Upper lobe of left lung (tissue), 6 donors: ENCODE results near the gene CDH13. TPM values are rescaled to one million over a fixed set of nuclear protein-coding genes. Genes with fewer than 3 reads are reported as not detected.
"Not testable (repeated sequence)": the region's sequence is repeated elsewhere in the genome, so short reads cannot be mapped to it uniquely, and the experiment has no call there.

Experiments used
- ATAC-seq, 2 donors: fragments of 200-7000 bp; cut with Tn5 transposase; one replicate each; pipeline ENCODE4 v1.9.1; 2022; ENCODE audit warnings: mild to moderate bottlenecking in 2 of 2, moderate library complexity in 2 of 2; ENCODE audit not compliant: low FRiP score in 2 of 2
- DNase-seq, 2 donors: peaks; one replicate each; pipeline ENCODE4 v3.0.0-alpha.2; 2019 to 2020
- H3K27ac ChIP-seq, 4 donors: fragments of 200-600 bp; sonication (generic); one replicate each; pipeline ENCODE4 v1.5.1; 2016 to 2019
- H3K27me3 ChIP-seq, 4 donors: fragments of 200-600 bp; sonication (generic); one replicate each; pipeline ENCODE4 v1.5.1; 2017 to 2019
- H3K36me3 ChIP-seq, 4 donors: fragments of 200-600 bp; sonication (generic); one replicate each; pipeline ENCODE4 v1.5.1; 2016 to 2019
- H3K4me1 ChIP-seq, 4 donors: fragments of 200-600 bp; sonication (generic); one replicate each; pipeline ENCODE4 v1.5.1; 2018 to 2019
- H3K4me3 ChIP-seq, 4 donors: fragments of 200-600 bp; sonication (generic); one replicate each; pipeline ENCODE4 v1.5.1; 2017 to 2019; ENCODE audit warnings: mild to moderate bottlenecking in 2 of 4, moderate library complexity in 1 of 4
- H3K9me3 ChIP-seq, 4 donors: fragments of 200-600 bp; sonication (generic); one replicate each; pipeline ENCODE4 v1.5.1; 2018 to 2019
- EP300 ChIP-seq, 4 donors: sonication (generic); formaldehyde crosslinking; IDR thresholded peaks; one replicate each; pipeline ENCODE4 v1.5.1; 2017; ENCODE audit warnings: antibody characterized with exemption in 4 of 4, control low read depth in 2 of 4
- POLR2A ChIP-seq, 4 donors: fragments of 450-650 bp; IDR thresholded peaks; one replicate each; pipeline ENCODE4 v1.5.1; 2016 to 2017; ENCODE audit warnings: antibody characterized with exemption in 4 of 4, mild to moderate bottlenecking in 2 of 4
- POLR2AphosphoS5 ChIP-seq, 2 donors: sonication (generic); formaldehyde crosslinking; IDR thresholded peaks; one replicate each; pipeline ENCODE4 v1.5.1; 2017; ENCODE audit warnings: antibody characterized with exemption in 2 of 2
- WGBS, 2 donors: methylation state at CpG; one replicate each; pipeline ENCODE4 v1.1.5; 2017 to 2018; 5-methylcytosine and 5-hydroxymethylcytosine counted together
- total RNA-seq, 6 donors: library from RNA; depleted of rRNA in 4 of 6; stranded (reverse); fragments of >200 nt in 4 of 6; gene quantifications; one replicate each; pipeline versions ENCODE4 v1.1.0 to v1.2.1, GENCODE V29; 2016 to 2021
- TF ChIP-seq, protein P1 (sequence below), 6 experiments: fragments of 450-650 bp in 4 of 6; fragments of 200-600 bp in 2 of 6; sonication (generic) in 2 of 6; IDR thresholded peaks; one replicate each; pipeline ENCODE4 v1.5.1; 2016 to 2019; ENCODE audit warnings: antibody characterized with exemption in 6 of 6
- donor health status: DM: no; HTN: no; CAD: no; lungs with moderate emphysema.
- donor health status: DM: no; HTN: yes; CAD: no; lungs with severe emphysema.

Gene CDH13
- total RNA-seq, 6 donors from 2014 or later = 11.3 to 39.8 (median 19.9) TPM

DNA sequence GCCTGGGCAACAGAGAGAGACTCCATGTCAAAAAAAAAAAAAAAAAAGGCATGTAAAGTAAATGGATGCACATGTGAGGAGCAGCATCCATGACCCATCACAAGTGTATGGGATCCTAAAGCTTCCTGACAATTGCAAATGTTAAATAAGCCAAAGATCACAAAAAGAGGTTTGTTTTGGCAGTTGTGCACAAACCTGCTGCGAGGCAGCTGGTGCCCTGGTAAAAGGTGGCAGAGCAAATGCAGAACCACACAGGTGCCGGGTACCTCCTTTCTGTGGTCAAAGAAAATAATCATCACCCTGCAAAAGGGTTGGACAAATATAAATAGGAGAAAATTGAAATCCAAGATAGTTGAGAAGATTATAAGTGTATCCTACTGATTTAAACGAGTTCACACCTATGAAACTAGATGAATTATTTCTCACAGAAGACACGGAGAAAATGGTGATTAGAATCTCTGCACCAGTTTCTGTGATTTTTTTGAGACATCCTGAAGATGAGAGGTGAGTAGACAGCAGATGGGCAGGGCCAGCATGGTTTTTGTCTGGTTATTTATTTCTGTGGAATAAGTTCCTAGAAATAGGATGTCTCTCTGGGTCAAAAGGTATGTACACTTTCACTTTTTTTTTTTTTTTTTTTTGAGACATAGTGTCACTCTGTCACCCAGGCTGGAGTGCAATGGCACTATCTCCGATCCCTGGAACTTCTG, 291.3 kb downstream of the CDH13 start:
- TF ChIP-seq POLR2AphosphoS5 (IDR thresholded peaks at IDR 0.05) = no peak
- no peak for TF ChIP-seq POLR2A (IDR thresholded peaks at IDR 0.05)
- TF ChIP-seq EP300 (IDR thresholded peaks at IDR 0.05) = no peak
- TF ChIP-seq, protein P1, sequence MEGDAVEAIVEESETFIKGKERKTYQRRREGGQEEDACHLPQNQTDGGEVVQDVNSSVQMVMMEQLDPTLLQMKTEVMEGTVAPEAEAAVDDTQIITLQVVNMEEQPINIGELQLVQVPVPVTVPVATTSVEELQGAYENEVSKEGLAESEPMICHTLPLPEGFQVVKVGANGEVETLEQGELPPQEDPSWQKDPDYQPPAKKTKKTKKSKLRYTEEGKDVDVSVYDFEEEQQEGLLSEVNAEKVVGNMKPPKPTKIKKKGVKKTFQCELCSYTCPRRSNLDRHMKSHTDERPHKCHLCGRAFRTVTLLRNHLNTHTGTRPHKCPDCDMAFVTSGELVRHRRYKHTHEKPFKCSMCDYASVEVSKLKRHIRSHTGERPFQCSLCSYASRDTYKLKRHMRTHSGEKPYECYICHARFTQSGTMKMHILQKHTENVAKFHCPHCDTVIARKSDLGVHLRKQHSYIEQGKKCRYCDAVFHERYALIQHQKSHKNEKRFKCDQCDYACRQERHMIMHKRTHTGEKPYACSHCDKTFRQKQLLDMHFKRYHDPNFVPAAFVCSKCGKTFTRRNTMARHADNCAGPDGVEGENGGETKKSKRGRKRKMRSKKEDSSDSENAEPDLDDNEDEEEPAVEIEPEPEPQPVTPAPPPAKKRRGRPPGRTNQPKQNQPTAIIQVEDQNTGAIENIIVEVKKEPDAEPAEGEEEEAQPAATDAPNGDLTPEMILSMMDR (IDR thresholded peaks at IDR 0.05) = no peak
- no peak for ATAC-seq
- Histone ChIP-seq H3K27me3 (no peaks in the 10 kb centered on the region), H3K4me1 (no peaks in the 10 kb centered on the region), H3K36me3 (no peaks in the 10 kb centered on the region), H3K9me3 (peaks cover 0 to 6% (median 2%) of the 10 kb centered on the region in 4 donors), H3K27ac (no peak overlapping the region), H3K4me3 (no peak overlapping the region)
- 70 to 85% methylated on average over 5 of the region's 5 CpGs for WGBS, 2 donors
- DNase-seq = no peak

DNA sequence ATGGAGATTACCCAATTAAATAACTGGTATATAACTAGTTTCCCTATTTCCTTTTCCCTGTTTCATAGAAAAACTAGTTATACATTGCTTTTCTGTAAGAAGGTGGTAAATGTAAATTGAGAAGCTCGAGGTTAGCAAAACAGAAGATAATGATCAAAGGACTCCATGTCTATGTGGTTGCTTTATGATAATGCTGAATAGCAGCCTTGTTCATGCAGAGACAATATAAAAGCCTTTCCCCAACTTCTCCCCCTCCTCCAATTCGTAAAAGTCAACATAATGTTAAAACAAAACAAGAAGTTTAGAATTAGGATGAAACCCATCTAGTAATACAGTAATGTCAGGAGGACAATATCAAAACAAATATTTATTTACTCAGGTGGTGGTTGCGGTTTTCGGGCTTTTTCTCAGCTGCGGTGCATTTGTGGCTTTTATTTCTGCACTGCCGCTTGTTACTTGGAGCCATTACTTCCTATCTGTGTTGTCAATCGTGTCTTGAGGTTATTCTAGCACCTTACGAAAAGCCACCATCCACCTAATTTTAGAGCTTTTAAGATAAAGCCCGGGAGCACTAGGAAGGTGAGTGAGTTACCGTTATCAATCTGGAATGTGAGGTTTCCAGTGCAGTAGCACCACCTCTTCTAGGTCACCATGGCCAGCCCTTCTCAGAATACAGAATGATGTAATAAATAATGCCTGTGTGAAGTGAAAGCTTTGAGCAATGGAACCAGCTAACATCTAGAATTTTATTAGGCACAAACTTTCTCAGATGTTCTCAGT, 297.5 kb downstream of the CDH13 start:
- 43 to 44% methylated on average over 10 of the region's 10 CpGs for WGBS, 2 donors
- Histone ChIP-seq H3K27ac (no peak overlapping the region), H3K27me3 (no peaks in the 10 kb centered on the region), H3K36me3 (no peaks in the 10 kb centered on the region), H3K9me3 (peaks cover 0 to 6% (median 3%) of the 10 kb centered on the region in 4 donors), H3K4me1 (no peaks in the 10 kb centered on the region), H3K4me3 (no peak overlapping the region)
- DNase-seq (no peak), ATAC-seq (no peak)
- TF ChIP-seq POLR2A (IDR thresholded peaks at IDR 0.05) (no peak), EP300 (IDR thresholded peaks at IDR 0.05) (no peak), POLR2AphosphoS5 (IDR thresholded peaks at IDR 0.05) (no peak)
- TF ChIP-seq, protein P1 (IDR thresholded peaks at IDR 0.05) = no peak

DNA sequence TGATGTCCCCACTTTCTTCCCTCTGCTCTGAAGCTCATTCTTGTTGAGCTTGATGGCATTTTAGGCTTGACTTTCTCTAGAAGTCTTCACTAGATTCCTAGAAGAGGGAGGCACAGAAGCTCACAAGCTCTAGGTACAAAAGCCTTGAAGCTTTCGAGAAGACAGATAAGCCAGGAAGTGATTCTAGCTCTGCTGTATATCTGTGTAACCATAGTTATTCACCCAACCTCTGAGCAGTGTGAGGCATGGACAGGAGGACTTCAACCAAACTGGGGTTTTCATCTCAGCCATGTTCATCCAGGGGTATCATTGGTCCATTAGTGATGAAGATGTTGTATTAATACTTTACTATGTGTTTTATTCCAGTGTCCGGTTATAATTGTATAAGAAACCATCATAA, 299.7 kb downstream of the CDH13 start:
- H3K4me3 ChIP-seq = no peak overlapping the region
- H3K36me3 ChIP-seq = no peaks in the 10 kb centered on the region
- WGBS, 2 donors = 92 to 94% methylated on average over 2 of the region's 2 CpGs
- no peaks in the 10 kb centered on the region for H3K27me3 ChIP-seq
- no peak overlapping the region for H3K27ac ChIP-seq
- H3K4me1 ChIP-seq = no peaks in the 10 kb centered on the region
- TF ChIP-seq POLR2AphosphoS5 (IDR thresholded peaks at IDR 0.05) (no peak), EP300 (IDR thresholded peaks at IDR 0.05) (no peak), POLR2A (IDR thresholded peaks at IDR 0.05) (no peak)
- TF ChIP-seq, protein P1 (IDR thresholded peaks at IDR 0.05) = no peak
- no peak for ATAC-seq
- no peak for DNase-seq
- peaks cover 0 to 3% (median 0%) of the 10 kb centered on the region in 4 donors for H3K9me3 ChIP-seq

DNA sequence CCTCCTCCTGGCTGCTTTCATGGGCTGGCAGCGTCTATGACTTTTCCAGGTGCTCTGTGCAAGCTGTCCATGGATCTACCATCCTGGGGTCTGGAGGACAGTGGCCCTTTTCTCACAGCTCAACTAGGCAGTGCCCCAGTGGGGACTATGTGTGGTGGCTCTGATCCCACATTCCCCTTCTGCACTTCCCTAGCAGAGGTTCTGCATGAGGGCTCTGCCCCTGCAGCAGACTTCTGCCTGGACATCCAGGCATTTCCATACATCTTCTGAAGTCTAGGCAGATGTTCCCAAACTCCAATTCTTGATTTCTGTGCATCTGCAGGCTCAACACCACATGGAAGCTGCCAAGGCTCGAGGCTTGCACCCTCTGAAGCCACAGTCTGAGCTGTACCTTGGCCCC, 307.2 kb downstream of the CDH13 start:
- H3K36me3 ChIP-seq, H3K27me3 ChIP-seq, ATAC-seq, H3K4me1 ChIP-seq, H3K9me3 ChIP-seq, H3K27ac ChIP-seq, H3K4me3 ChIP-seq, DNase-seq: not testable (repeated sequence)
- WGBS, 2 donors = 87 to 100% methylated on average over 1 to 2 of the region's 2 CpGs

DNA sequence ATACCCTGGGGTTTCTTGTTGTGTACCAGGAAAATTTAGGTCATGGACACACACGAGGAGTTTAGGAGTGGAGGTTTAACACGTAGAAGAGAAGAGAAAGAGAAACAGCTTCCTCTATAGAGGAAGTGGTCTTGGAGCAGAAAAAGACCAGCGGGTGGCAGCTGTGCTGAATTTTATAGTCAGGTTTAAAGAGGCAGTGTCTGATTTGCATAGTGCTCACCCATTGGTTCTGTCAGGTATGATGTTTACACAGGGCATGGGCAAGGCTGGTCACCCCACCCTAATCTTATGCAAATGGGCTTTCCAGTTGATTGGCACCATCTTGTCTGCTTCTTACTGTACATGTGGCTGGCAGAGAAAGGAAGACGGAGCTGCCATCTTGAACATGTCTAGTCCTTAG, 309.0 kb downstream of the CDH13 start:
- Histone ChIP-seq H3K36me3 (no peaks in the 10 kb centered on the region), H3K9me3 (peaks cover 0 to 9% (median 0%) of the 10 kb centered on the region in 4 donors), H3K4me3 (no peak overlapping the region), H3K27me3 (no peaks in the 10 kb centered on the region), H3K27ac (no peak overlapping the region), H3K4me1 (peaks cover 0 to 5% (median 2%) of the 10 kb centered on the region in 4 donors)
- DNase-seq (no peak), ATAC-seq (no peak)
- 60 to 77% methylated on average over 4 of the region's 4 CpGs for WGBS, 2 donors
- TF ChIP-seq, protein P1 (IDR thresholded peaks at IDR 0.05) = no peak
- TF ChIP-seq POLR2A (IDR thresholded peaks at IDR 0.05) (no peak), POLR2AphosphoS5 (IDR thresholded peaks at IDR 0.05) (no peak), EP300 (IDR thresholded peaks at IDR 0.05) (no peak)
